ENCODE results near the gene SEC24C.

SEC24C gene

GRCh38 chr10:73819513-73820093 lies 75.4 kb downstream of the SEC24C start:
- peak overlapping the region; percentile 86 for H3K27ac ChIP-seq
- CTCF ChIA-PET: interaction anchor here (0.6 to 1.7 kb wide), 6 partner anchors 9 to 165 kb away, joined by 3 to 7 read pairs (median 3); no protein-coding TSS in a partner anchor

More at GRCh38 chr10:73819513-73820093, 75.4 kb downstream of the SEC24C start:
- peak; percentile 72 for DNase-seq (ENCODE audit: low spot score)
- POLR2A ChIA-PET (ENCODE audit: low non-redundant PET): interaction anchor here (0.6 kb wide), 1 partner anchor 31 kb away, joined by 3 read pairs; no protein-coding TSS in a partner anchor
- peak; percentile 33; the same call in 1 of the 2 replicates for TF ChIP-seq CTCF (conservative IDR thresholded peaks at IDR 0.05; ENCODE audit: low read depth)

Measured in RWPE1 (cell line).